ENCODE data around the gene FAR2.

- no peak for TF ChIP-seq NFIB (CRISPR knock-in tag; IDR thresholded peaks at IDR 0.05; ENCODE audit: borderline replicate concordance)
- TF ChIP-seq SMC3 (IDR thresholded peaks at IDR 0.05; ENCODE audit: low read length): no peak
- no peak for TF ChIP-seq ZNF589 (CRISPR knock-in tag; conservative IDR thresholded peaks at IDR 0.05)
- TF ChIP-seq, protein P1, sequence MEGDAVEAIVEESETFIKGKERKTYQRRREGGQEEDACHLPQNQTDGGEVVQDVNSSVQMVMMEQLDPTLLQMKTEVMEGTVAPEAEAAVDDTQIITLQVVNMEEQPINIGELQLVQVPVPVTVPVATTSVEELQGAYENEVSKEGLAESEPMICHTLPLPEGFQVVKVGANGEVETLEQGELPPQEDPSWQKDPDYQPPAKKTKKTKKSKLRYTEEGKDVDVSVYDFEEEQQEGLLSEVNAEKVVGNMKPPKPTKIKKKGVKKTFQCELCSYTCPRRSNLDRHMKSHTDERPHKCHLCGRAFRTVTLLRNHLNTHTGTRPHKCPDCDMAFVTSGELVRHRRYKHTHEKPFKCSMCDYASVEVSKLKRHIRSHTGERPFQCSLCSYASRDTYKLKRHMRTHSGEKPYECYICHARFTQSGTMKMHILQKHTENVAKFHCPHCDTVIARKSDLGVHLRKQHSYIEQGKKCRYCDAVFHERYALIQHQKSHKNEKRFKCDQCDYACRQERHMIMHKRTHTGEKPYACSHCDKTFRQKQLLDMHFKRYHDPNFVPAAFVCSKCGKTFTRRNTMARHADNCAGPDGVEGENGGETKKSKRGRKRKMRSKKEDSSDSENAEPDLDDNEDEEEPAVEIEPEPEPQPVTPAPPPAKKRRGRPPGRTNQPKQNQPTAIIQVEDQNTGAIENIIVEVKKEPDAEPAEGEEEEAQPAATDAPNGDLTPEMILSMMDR (CRISPR knock-in tag; IDR thresholded peaks at IDR 0.05): no peak
- no peak for TF ChIP-seq KLF6 (CRISPR knock-in tag; IDR thresholded peaks at IDR 0.05)
Measured at GRCh38 chr12:29104516-29104915, 44.6 kb upstream of the FAR2 start.
